ENCODE data around the gene DERL3.
A peak's percentile ranks its signal among the peaks of the same experiment; 100 is the strongest.

The DERL3 gene

DNA sequence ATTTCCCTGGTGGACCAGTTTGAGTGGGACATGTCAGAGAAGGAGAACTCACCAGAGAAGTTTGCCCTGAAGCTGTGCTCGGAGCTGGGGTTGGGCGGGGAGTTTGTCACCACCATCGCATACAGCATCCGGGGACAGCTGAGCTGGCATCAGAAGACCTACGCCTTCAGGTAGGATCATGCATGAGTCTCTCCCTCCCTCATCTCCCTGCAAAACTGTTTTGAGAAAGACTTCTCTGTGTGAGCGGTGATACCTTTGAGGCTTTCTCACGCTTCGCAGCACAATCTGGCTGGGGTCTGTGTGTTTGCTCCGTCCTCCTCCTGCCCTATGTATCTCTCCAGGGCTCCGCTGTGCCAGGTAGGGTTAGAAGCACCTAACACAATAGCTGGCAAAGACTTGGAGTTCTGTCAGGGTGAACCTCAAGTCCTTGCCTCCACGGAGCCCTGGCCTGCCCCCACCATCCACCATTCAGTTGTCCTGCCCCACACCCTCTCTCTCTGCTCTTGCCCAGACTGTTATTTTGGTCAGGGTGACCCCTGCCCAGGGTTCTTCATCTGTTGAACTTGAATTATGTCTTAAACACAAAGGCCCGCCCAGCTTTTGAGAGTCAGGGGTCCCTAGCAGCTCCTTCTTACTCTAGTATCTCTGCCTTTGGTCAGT, 13.4 kb downstream of the DERL3 start:
- peak overlapping the region in 2 of 3 experiments; percentile 50 to 88 for H3K27ac Mint-ChIP-seq
- H3K4me1 Mint-ChIP-seq, result peaks cover 25% of the 10 kb centered on the region
- H3K9me3 Mint-ChIP-seq, result peaks cover 3% of the 10 kb centered on the region
- H3K36me3 Mint-ChIP-seq (ENCODE audit: low read depth), result peaks cover 78% of the 10 kb centered on the region
- H3K4me3 Mint-ChIP-seq, result no peak overlapping the region
- TF ChIP-seq, protein P1, sequence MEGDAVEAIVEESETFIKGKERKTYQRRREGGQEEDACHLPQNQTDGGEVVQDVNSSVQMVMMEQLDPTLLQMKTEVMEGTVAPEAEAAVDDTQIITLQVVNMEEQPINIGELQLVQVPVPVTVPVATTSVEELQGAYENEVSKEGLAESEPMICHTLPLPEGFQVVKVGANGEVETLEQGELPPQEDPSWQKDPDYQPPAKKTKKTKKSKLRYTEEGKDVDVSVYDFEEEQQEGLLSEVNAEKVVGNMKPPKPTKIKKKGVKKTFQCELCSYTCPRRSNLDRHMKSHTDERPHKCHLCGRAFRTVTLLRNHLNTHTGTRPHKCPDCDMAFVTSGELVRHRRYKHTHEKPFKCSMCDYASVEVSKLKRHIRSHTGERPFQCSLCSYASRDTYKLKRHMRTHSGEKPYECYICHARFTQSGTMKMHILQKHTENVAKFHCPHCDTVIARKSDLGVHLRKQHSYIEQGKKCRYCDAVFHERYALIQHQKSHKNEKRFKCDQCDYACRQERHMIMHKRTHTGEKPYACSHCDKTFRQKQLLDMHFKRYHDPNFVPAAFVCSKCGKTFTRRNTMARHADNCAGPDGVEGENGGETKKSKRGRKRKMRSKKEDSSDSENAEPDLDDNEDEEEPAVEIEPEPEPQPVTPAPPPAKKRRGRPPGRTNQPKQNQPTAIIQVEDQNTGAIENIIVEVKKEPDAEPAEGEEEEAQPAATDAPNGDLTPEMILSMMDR (IDR thresholded peaks at IDR 0.05; ENCODE audit: unreplicated experiment in 3 of 3), result no peak
- no peaks in the 10 kb centered on the region for H3K27me3 Mint-ChIP-seq (ENCODE audit: low read depth)

DNA sequence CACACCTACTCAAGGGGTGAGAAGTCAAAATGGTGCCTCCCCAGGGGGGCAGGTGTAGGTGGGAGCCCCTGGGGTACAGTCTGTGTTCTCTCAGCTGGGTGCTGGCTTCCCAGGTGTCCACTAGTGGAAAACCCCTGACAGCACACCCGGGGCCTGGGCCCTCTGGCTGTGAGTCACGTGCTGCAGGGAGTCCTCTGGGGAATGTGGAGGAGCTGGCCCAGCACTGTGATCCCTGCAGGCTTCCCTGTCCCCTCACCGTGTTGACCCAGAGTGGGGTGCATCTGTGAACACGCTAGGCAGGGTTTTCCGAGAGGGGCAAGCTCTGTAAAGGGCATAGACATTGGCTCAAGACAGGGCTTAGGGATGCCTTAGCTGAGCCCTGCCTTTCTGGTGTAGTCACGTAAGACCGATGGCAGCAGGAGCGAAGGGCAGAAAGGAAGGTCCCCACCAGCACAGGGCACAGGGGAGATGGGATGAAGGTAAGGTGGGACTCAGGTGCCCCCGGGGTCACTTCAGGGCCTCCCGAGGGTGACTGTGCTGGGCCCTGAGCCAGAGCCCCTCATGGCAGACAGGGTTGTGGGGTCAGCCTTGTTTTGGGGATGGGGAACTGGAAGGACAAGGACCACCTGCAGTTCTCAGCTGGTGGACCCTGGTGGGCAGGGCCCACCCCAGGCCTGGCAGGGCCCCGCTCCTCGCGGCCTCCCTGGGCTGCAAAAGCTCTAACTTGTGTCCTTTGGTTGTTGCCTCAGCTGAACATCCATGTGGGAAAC, 14.1 kb downstream of the DERL3 start:
- TF ChIP-seq, protein P1 (IDR thresholded peaks at IDR 0.05; ENCODE audit: unreplicated experiment in 3 of 3), result no peak
- Mint-ChIP-seq H3K36me3 (ENCODE audit: low read depth) (peaks cover 78% of the 10 kb centered on the region), H3K27ac (no peak overlapping the region), H3K4me3 (no peak overlapping the region), H3K9me3 (peaks cover under 1% of the 10 kb centered on the region), H3K4me1 (peaks cover 18% of the 10 kb centered on the region), H3K27me3 (ENCODE audit: low read depth) (no peaks in the 10 kb centered on the region)

DNA sequence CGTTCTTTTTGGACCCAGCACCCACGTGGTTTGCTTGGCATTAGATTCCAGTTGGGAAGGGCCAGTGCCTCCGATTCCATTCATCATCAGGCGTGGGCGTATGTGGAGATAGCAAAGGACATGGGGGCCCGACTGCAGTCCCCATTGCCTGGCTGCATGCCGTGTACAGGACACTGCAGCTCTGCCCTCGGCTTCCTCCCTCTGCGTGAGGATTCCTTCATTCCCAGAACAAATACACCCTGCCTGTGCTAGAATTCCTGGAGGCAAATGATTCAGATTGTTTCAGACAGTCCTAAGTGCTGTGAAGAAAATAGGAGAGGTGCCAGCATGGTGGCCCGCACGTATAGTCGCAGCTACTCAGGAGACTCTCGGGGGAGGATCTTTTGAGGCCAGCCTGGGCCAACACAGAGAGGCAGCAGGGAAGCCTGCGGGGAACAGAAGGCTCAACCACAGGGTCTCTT, 15.4 kb downstream of the DERL3 start:
- TF ChIP-seq, protein P1 (IDR thresholded peaks at IDR 0.05; ENCODE audit: unreplicated experiment in 3 of 3), result no peak
- H3K27me3 Mint-ChIP-seq (ENCODE audit: low read depth), result no peaks in the 10 kb centered on the region
- peaks cover 79% of the 10 kb centered on the region for H3K36me3 Mint-ChIP-seq (ENCODE audit: low read depth)
- H3K9me3 Mint-ChIP-seq, result no peaks in the 10 kb centered on the region
- H3K27ac Mint-ChIP-seq, result peak overlapping the region in 2 of 3 experiments; percentile 11 to 17
- H3K4me1 Mint-ChIP-seq, result peaks cover 17% of the 10 kb centered on the region
- no peak overlapping the region for H3K4me3 Mint-ChIP-seq

DNA sequence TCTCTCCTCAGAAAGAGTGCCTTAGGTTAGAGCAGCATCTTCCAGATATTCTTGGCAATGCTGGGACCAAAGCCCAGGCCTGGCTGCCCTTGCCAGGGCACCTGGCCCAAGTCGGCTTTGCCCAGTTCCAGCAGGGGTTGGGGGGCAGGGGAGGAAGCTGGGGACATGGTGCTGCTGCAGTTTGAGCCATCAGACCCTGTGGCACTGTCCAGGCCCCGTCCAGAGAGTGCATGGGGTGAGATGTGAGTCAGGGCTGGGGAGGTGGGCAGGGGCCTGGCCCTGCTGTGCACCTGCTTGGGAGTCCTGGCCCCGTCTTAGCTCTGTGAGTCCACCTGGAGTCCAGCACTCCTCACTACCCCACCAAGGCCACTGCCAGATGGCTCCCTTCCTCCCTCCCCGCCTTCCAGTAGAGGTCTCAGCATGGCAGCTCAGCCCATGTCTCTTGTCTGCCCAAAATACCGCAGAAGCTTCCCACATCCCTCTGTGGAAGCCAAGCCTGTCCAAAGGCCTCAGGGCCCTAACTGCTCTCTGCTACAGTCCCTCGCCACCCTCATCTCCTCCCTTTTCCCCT, 16.6 kb downstream of the DERL3 start:
- TF ChIP-seq, protein P1 (IDR thresholded peaks at IDR 0.05; ENCODE audit: unreplicated experiment in 3 of 3), result no peak
- H3K27me3 Mint-ChIP-seq (ENCODE audit: low read depth), result no peaks in the 10 kb centered on the region
- no peaks in the 10 kb centered on the region for H3K9me3 Mint-ChIP-seq
- peak overlapping the region in 2 of 3 experiments; percentile 38 to 66 for H3K27ac Mint-ChIP-seq
- H3K4me3 Mint-ChIP-seq, result no peak overlapping the region
- peaks cover 82% of the 10 kb centered on the region for H3K36me3 Mint-ChIP-seq (ENCODE audit: low read depth)
- peaks cover 17% of the 10 kb centered on the region for H3K4me1 Mint-ChIP-seq

DNA sequence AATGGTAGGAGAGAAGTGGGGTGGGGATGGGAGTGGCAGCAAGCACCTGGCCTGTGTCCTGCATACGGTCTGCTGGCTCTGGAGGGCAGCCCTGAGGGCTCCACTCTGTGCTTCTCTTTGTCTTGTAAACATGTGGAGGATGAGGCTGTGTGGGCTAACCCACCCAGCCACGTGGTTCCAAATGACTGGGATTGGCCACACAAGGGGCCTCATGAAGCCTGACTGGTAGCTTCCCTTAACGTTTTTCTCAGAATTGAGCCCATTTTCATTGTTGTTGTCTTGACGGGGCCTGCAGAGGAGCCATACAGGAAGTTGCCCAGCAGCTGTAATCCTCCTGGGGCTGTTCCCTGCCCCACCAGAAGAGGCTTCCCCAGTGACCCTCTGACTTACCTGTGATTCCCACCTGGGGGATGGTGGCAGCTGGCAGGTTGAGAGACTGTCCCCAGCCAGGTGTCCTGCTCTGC, 18.0 kb downstream of the DERL3 start:
- Mint-ChIP-seq H3K4me1 (peaks cover 12% of the 10 kb centered on the region), H3K27ac (no peak overlapping the region), H3K4me3 (no peak overlapping the region), H3K27me3 (ENCODE audit: low read depth) (no peaks in the 10 kb centered on the region), H3K9me3 (no peaks in the 10 kb centered on the region), H3K36me3 (ENCODE audit: low read depth) (peaks cover 85% of the 10 kb centered on the region)
- TF ChIP-seq, protein P1 (IDR thresholded peaks at IDR 0.05; ENCODE audit: unreplicated experiment in 3 of 3), result no peak
